Ovary (tissue), 3 donors: ENCODE results near the gene RBM15.

Source experiments
- POLR2A ChIP-seq: fragments of 450-650 bp; IDR thresholded peaks from one replicate; pipeline ENCODE4 v1.6.1; 2017; ENCODE audit warnings: antibody characterized with exemption, mild to moderate bottlenecking, moderate library complexity
- TF ChIP-seq, protein P1 (sequence below), 3 donors: fragments of 450-650 bp in 2 of 3; fragments of 200-600 bp in 1 of 3; IDR thresholded peaks; one replicate each; pipeline versions ENCODE4 v1.5.1 to v1.8.0; 2016 to 2022; ENCODE audit warnings: antibody characterized with exemption in 3 of 3, mild to moderate bottlenecking in 1 of 3
- donor health status: DM: no; HTN: no; CAD: no.

DNA sequence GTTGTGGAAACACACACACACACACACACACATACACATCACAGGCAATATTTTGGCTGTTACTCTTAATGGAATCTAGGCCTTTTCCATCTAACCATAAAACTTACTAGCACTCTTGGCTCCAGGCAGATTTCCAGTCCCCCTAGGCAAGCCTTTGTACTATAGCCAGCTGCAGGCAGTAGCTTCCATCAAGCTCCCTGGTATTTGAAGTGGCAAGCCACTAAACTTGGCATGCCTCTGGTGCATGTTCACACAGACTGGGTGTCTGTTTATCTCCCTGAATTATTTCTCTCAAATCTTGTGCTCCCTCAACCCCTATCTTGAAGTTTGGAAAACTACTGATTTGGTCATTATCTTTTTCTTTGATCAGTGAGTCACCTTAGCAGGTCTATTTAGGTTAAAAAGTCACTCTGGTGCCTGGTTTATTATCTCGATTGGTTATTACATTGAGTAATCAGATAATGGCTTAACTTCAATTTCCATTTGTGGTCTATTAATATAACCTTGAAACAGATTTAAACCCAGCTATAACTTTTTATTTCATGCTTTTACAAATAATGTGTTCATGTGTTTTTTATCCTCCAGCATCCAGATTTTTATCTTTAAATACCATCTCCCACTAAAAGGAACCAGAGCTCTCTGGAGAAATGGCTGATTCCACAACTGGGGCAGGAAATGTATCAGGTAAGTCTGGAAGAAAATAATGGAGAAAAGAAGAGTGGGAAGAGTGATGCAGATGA lies 2.7 kb upstream of the RBM15 start:
- no peak for TF ChIP-seq POLR2A
- TF ChIP-seq, protein P1, sequence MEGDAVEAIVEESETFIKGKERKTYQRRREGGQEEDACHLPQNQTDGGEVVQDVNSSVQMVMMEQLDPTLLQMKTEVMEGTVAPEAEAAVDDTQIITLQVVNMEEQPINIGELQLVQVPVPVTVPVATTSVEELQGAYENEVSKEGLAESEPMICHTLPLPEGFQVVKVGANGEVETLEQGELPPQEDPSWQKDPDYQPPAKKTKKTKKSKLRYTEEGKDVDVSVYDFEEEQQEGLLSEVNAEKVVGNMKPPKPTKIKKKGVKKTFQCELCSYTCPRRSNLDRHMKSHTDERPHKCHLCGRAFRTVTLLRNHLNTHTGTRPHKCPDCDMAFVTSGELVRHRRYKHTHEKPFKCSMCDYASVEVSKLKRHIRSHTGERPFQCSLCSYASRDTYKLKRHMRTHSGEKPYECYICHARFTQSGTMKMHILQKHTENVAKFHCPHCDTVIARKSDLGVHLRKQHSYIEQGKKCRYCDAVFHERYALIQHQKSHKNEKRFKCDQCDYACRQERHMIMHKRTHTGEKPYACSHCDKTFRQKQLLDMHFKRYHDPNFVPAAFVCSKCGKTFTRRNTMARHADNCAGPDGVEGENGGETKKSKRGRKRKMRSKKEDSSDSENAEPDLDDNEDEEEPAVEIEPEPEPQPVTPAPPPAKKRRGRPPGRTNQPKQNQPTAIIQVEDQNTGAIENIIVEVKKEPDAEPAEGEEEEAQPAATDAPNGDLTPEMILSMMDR (IDR thresholded peaks at IDR 0.05), result no peak
